Suppressor macrophage treated with lipopolysaccharide for 1 hour (primary cell): ENCODE results near the gene AKAP13.
"Not testable (repeated sequence)": the region's sequence is repeated elsewhere in the genome, so short reads cannot be mapped to it uniquely, and the experiment has no call there.

Source experiments
- DNase-seq, 3 donors: peaks; one replicate each; pipeline ENCODE4 v3.0.0-alpha.2; 2020 to 2022

AKAP13 gene

DNA sequence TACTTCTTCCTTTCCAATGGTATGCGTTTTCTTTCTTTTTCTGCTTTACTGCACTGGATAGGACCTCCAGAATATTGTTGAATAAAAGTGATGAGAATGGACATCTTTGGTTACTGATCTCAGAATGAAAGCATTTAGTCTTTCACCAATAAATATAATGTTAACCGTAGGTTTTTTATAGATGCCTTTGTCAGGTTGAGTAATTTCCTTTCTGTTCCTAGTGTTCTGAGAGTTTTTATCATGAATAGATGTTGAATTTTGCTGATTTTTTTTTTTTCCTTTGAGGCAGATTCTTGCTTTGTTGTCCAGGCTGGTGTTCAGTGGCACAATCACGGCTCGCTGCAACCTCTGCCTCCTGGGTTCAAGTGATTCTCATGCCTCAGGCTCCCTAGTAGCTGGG, 255.9 kb downstream of the AKAP13 start:
- DNase-seq = no peak

- peak; percentile 38 to 69 (median 64) for DNase-seq
Measured at GRCh38 chr15:85639752-85640381, 259.5 kb downstream of the AKAP13 start.

DNA sequence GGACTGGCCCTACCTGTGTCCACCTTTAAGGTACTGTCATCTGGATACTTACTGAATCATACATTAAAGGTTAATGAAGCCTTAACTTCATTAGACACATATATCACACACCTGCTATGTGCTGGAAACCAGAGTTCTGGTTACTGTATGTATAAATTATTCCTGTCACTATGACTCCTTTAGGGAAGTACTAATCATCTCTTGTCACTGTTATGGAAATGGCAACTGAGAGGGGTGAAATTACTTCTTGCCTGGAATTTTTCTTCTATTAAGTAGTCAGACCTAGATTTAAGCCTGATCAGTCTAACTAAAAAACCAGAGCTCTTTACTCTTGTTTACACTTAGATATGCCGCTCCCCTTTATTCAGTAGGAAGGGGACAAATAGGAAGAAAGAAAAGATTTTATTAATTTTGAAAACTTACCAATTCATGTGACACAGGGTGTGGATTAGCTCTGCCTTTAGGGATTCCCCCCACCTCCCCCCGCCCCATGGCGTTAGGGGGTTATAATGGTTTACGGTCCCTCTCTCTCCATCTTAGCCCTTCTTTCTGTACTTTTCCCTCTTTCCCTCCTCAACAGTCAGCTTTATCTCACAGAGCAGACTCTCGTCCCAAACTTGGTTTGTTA, 261.8 kb downstream of the AKAP13 start:
- DNase-seq = peak in 2 of 3 donors; percentile 61 to 79

GRCh38 chr15:85642693-85643066, 262.3 kb downstream of the AKAP13 start:
- peak in 2 of 3 donors; percentile 36 to 53 for DNase-seq

DNA sequence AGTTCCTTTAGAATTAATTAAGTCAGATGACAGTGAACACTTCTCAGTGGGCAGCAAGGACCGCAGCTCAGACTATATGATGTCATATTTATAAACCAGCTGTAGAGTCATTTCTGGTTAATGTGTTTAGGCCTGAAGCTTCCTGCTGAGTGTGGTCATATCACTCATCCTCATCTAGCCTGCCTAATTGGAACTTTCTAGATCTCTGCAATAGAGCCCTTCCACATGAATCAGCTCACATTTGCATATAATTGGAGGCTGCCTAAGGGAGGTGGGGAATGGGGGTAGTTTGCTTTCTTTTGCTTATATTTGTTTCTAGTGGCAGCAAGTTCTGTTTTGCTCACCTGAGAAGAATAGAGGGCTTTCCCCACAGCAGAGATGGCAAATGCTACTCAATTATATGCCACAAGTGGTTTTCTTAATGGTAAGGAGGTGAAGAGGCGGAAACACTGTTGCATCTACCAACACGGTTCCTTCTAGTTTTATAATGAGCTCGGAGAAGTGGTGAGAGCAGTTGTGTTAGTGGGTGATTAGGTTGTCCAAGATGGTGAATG, 266.2 kb downstream of the AKAP13 start:
- peak; percentile 78 to 96 (median 91) for DNase-seq

- DNase-seq = peak; percentile 82 to 97 (median 94)
Measured at GRCh38 chr15:85649372-85649771, 269.0 kb downstream of the AKAP13 start.

GRCh38 chr15:85651548-85651947, 271.1 kb downstream of the AKAP13 start:
- DNase-seq = no peak

GRCh38 chr15:85652457-85652856, 272.1 kb downstream of the AKAP13 start:
- no peak for DNase-seq

DNA sequence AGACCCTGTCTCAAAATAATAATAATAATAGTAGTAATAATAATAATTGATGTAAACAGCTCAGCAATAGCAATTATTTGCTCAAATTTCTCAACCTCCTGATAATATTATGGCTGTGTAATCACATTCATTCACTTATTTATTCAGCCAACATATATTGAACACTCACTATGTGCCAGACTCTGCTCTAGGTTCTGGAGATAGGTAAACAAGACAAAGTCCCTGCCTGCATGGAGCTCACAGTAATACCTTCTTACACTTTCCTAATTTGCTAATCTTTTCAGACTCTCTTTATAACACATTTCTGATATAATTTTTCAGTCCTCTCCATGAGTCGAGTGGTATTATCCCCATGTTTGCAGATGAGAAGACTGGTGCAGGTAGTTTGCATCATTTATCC, 276.7 kb downstream of the AKAP13 start:
- no peak for DNase-seq

GRCh38 chr15:85658816-85659215, 278.4 kb downstream of the AKAP13 start:
- DNase-seq = no peak

DNA sequence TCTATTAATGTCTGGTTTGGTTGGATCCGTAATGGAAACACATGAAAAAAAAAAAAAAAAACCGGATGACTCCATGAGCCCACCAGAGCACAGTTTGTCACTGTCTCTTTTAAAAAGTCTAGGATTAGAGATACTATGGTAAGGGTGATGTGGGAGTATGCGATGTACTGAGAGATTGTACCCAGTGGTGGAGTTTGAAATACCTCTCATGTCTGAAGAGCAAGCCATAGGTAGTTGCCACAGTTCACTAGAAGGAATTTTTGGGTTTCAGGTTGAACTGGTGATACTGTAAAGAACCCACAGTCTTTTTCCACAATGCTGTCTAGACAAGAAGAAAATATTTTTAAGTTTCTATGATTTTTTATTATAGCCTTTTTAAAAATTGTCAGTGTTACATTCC, 281.5 kb downstream of the AKAP13 start:
- no peak for DNase-seq

GRCh38 chr15:85665677-85666076, 285.3 kb downstream of the AKAP13 start:
- DNase-seq = not testable (repeated sequence)

GRCh38 chr15:85667491-85668424, 287.4 kb downstream of the AKAP13 start:
- peak; percentile 87 to 98 (median 96) for DNase-seq

DNA sequence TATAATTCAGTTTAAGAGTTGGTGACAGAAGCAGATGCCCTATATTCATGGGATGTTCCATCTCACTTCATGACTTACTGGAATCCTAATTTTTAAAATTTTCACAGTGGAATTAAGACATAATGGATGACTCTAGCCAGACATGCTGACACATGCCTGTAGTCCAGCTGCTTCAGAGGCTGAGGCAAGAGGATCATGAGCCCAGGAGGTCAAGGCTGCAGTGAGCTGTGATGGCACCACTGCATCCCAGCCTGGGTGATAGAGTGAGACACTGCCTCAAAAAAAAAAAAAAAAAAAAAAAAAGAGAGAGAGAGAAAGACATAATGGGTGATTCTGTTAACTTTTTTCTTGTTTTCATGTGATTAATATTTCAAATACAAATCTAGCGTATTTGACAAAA, 290.8 kb downstream of the AKAP13 start:
- no peak for DNase-seq

GRCh38 chr15:85672332-85673084, 292.1 kb downstream of the AKAP13 start:
- no peak for DNase-seq

DNA sequence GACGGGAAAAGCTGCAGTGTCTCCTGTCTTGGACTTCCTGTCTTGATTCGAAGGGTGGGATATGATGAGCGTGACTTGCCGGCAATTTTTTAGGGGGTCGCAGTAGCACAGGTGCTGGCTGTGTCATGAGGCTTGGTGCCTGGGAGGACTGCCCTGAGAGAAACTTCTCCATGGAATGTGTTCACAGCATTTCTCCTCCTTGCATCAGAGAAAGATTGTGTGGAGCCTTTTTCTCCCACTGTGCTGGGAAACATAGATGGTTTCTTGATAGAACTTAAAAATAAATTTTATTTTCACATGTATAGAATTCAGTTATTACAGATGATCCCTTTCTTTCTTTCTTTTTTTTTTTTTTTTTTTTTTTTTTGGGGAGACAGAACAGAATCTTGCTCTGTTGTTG, 292.9 kb downstream of the AKAP13 start:
- no peak for DNase-seq

DNA sequence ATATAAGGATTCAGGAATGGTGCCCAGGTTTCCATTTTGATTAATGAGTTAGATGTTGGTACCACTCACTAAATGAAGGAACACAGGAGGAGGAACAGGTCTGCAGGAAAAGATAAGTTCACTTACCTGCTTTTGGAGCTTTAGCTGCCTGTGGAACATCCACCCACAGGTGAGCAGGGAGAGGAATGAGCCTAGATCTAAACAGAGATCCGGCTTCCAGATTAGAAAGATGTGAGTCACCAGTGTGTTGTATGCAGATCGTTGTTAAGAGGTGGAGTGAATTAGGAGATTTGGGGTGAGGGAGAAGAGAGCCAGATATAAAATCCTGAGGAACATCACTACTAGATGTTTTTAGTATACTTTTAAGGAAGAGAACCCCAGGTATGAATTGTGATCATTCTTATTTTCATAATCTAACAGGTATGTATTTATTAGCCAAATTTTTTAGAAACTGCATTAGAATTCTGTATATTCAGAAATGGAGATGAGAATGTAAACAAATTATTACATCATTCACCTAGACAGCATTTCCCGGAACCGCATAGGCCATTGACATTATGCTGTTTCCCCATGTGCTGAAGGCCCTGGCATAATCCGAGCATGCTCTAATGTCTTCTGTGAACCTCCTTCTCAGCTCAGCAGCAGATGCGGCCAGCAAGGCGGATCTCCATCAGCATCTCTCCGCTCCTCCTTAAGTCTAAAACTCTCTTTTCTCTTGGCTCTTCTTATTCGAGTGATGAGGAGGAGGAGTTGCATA, 296.1 kb downstream of the AKAP13 start:
- no peak for DNase-seq

DNA sequence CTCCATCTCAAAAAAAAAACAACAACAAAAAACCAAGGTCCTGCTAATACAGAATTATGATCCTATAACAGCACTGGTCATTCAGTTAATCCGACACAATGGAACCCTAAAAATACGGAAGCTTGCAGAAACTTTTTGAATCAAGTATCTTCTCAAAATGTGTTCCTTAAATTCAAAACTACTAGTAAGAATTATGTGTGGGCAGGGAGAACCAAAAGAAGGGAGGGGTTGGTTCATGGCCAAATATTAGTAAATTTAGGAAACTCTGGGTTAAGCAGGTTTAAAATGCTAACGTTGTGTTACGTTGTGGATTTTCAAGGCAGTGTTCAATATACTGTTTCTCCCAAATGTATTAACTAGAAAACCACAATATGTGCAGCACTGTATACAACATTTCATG, 298.8 kb downstream of the AKAP13 start:
- DNase-seq = no peak

DNA sequence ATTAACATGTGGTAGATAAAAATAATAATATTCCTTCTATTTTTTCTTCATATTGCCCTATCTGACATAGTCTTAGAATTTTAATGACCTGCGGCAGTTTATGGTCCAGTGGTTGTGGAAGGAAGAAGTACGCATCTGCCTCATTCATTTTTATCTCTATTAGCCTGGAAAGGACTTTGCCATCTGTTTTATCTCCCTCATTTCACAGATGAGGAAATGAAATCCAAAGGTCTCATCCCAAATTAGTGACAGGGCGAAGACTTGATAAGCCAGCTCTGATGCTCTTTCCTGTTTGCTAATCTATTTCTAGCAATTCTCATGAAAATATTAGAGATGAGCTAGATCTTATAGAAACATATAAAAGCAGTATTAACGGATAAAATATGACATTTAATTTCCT, 301.0 kb downstream of the AKAP13 start:
- no peak for DNase-seq

GRCh38 chr15:85684174-85684710, 303.8 kb downstream of the AKAP13 start:
- no peak for DNase-seq

DNA sequence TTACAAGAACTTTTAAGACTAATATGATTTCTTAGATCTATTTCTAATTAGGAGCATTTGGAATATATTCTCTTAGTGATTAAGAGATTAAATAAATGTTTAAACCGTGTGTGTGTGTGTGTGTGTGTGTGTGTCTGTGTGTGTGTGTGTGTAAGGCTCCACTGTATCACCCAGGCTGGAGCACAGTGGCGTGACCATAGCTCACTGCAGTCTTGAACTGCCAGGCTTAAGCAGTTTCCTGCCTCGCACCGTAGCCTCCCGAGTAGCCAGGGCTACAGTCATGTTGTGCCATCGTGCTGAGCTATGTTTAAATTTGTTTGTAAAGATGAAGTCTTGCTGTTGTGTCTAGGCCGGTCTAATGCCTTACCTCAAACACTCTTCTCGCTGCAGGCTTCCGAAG, 305.0 kb downstream of the AKAP13 start:
- DNase-seq = no peak

- DNase-seq = no peak
Measured at GRCh38 chr15:85687329-85687728, 306.9 kb downstream of the AKAP13 start.
